Kidney (tissue), 14 donors: Measurements from ENCODE around the gene KLHL24. TPM values are rescaled to one million over a fixed set of nuclear protein-coding genes. Genes with fewer than 3 reads are reported as not detected.

Source experiments
- DNase-seq, 5 donors: peaks; one replicate each; pipeline ENCODE4 v3.0.0-alpha.2; 2013 to 2020
- FAIRE-seq: peaks from 2 replicates; lab custom pipeline; 2012; peaks lifted over from hg19 to GRCh38; lab: Jason Lieb, UNC
- H3K27ac ChIP-seq, 2 donors: one replicate each; pipeline ENCODE4 v1.7.0; 2013; ENCODE audit warnings: low read depth in 2 of 2, low read length in 2 of 2, inconsistent platforms in 1 of 2
- H3K27me3 ChIP-seq: one replicate; pipeline ENCODE4 v1.7.1; 2013; ENCODE audit warnings: low read length, inconsistent platforms; ENCODE audit not compliant: control insufficient read depth, insufficient read depth
- H3K36me3 ChIP-seq, 3 donors: one replicate each; pipeline versions ENCODE4 v1.7.0 to v1.7.1; 2013; ENCODE audit warnings: low read length in 3 of 3, control low read depth in 1 of 3, inconsistent platforms in 1 of 3; ENCODE audit not compliant: insufficient read depth in 3 of 3, control insufficient read depth in 2 of 3
- H3K4me1 ChIP-seq, 3 donors: one replicate each; pipeline versions ENCODE4 v1.7.0 to v1.7.1; 2013; ENCODE audit warnings: low read length in 3 of 3, inconsistent platforms in 1 of 3, low read depth in 1 of 3; ENCODE audit not compliant: control insufficient read depth in 2 of 3, insufficient read depth in 2 of 3
- H3K4me3 ChIP-seq, 3 donors: one replicate each; pipeline versions ENCODE4 v1.7.0 to v1.8.1; 2013; ENCODE audit warnings: low read length in 3 of 3, control low read depth in 1 of 3, inconsistent platforms in 1 of 3
- H3K9ac ChIP-seq, 3 donors: one replicate each; pipeline versions ENCODE4 v1.7.0 to v1.7.1; 2013; ENCODE audit warnings: low read length in 3 of 3, control low read depth in 1 of 3, inconsistent platforms in 1 of 3
- H3K9me3 ChIP-seq, 3 donors: one replicate each; pipeline versions ENCODE4 v1.7.0 to v1.7.1; 2013; ENCODE audit warnings: low read length in 3 of 3, control low read depth in 1 of 3, inconsistent platforms in 1 of 3; ENCODE audit not compliant: control insufficient read depth in 2 of 3, insufficient read depth in 1 of 3
- CTCF ChIP-seq: IDR thresholded peaks from 3 replicates; pipeline ENCODE4 v1.5.1; 2012; ENCODE audit warnings: mild to moderate bottlenecking, moderate library complexity, borderline replicate concordance; ENCODE audit not compliant: insufficient read depth; ENCODE audit errors: extremely low read depth
- intact Hi-C: fragments of 100-400 bp; cut with DNase I; formaldehyde crosslinking; loops from one replicate; pipeline ENCODE4 v1.11.1; 2022
- polyA plus RNA-seq: library from polyadenylated mRNA; stranded (reverse); fragments of 350-450 nt; fragmentation: Illumina TruSeq; extraction: RNeasy Lipid Tissue Mini Kit (QIAGEN cat#74804); gene quantifications from one replicate; pipeline ENCODE4 v1.2.3, GENCODE V29; 2014; ENCODE audit warnings: low read depth, low replicate concordance; ENCODE audit not compliant: insufficient read depth
- total RNA-seq: library from RNA; stranded (reverse); fragmentation: NEBNext Ultra II Directional; extraction: Animal tissue kit (Norgen Biotek cat#: 25700); gene quantifications from one replicate; pipeline ENCODE4 v1.2.1, GENCODE V29; 2021
- donor health status: control.
- donor health status: control.
- donor health status: control.
- donor health status: control.
- donor health status: control.
- donor health status: DM: yes; HTN: yes; CAD: no.
- donor health status: Normal renal cell carcinoma (clear cell type).

The KLHL24 gene
- total and polyA plus RNA-seq, 2 donors from 2014 or later: 8.4 to 61.3 TPM

DNA sequence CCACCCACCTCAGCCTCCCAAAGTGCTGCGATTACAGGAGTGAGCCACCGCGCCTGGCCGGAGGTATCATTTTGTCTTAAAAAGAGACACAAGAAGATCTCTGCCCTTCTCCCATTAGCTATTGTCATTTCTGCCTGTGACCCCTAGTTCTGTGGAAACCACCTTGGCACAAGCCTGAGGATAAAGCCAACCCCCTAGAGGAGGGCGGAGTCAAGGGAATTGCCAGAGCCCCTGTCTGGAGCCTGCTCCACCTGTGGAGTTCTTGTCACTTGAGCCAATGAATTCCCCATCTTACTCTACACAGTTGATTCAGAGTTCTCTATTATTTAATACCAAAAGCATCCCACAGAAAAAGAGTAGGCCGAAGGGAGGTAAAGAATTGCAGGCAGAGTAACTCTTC lies 45.0 kb upstream of the KLHL24 start:
- intact Hi-C loops: no loop called here
- no peaks in the 10 kb centered on the region for H3K9me3 ChIP-seq
- H3K36me3 ChIP-seq: no peaks in the 10 kb centered on the region
- FAIRE-seq (no peak), DNase-seq (no peak)
- no peak overlapping the region for H3K9ac ChIP-seq
- H3K4me1 ChIP-seq: peaks cover 0 to 6% (median 0%) of the 10 kb centered on the region in 3 donors
- no peaks in the 10 kb centered on the region for H3K27me3 ChIP-seq
- H3K27ac ChIP-seq: no peak overlapping the region
- TF ChIP-seq CTCF: no peak
- no peak overlapping the region for H3K4me3 ChIP-seq

GRCh38 chr3:183591881-183592521 lies 43.4 kb upstream of the KLHL24 start:
- H3K27me3 ChIP-seq: no peaks in the 10 kb centered on the region
- peaks cover 0 to 5% (median 0%) of the 10 kb centered on the region in 3 donors for H3K4me1 ChIP-seq
- DNase-seq: no peak
- no peak overlapping the region for H3K27ac ChIP-seq
- FAIRE-seq: no peak
- no peaks in the 10 kb centered on the region for H3K9me3 ChIP-seq
- H3K36me3 ChIP-seq: no peaks in the 10 kb centered on the region
- H3K9ac ChIP-seq: no peak overlapping the region
- TF ChIP-seq CTCF: no peak
- intact Hi-C loops: no loop called here
- no peak overlapping the region for H3K4me3 ChIP-seq

GRCh38 chr3:183592821-183593220 lies 42.6 kb upstream of the KLHL24 start:
- FAIRE-seq: no peak
- Histone ChIP-seq H3K9me3 (no peaks in the 10 kb centered on the region), H3K36me3 (no peaks in the 10 kb centered on the region), H3K27me3 (no peaks in the 10 kb centered on the region), H3K27ac (no peak overlapping the region), H3K4me3 (no peak overlapping the region), H3K4me1 (peaks cover 0 to 3% (median 0%) of the 10 kb centered on the region in 3 donors), H3K9ac (no peak overlapping the region)
- no peak for TF ChIP-seq CTCF
- no peak for DNase-seq
- intact Hi-C loops: no loop called here
